IPS-18a (cell line): Measurements from ENCODE around the gene ENOPH1.
"Not testable (repeated sequence)": the region's sequence is repeated elsewhere in the genome, so short reads cannot be mapped to it uniquely, and the experiment has no call there.

ENCODE experiments used
- H3K27ac ChIP-seq: one replicate; pipeline ENCODE4 v1.5.1; 2013; ENCODE audit warnings: low read length
- H3K27me3 ChIP-seq: one replicate; pipeline ENCODE4 v1.6.1; 2013; ENCODE audit warnings: mild to moderate bottlenecking, low read length; ENCODE audit not compliant: control insufficient read depth, insufficient read depth
- H3K36me3 ChIP-seq: one replicate; pipeline ENCODE4 v1.6.1; 2013; ENCODE audit warnings: low read depth, low read length; ENCODE audit not compliant: control insufficient read depth
- H3K4me1 ChIP-seq: one replicate; pipeline ENCODE4 v1.6.1; 2013; ENCODE audit warnings: low read depth, low read length; ENCODE audit not compliant: control insufficient read depth
- H3K4me3 ChIP-seq: one replicate; pipeline ENCODE4 v1.5.1; 2013; ENCODE audit warnings: low read length
- H3K9ac ChIP-seq: one replicate; pipeline ENCODE4 v1.6.1; 2013; ENCODE audit warnings: mild to moderate bottlenecking, low read length, moderate library complexity
- H3K9me3 ChIP-seq: one replicate; pipeline ENCODE4 v1.6.1; 2013; ENCODE audit warnings: low read depth, low read length; ENCODE audit not compliant: control insufficient read depth

Gene ENOPH1

GRCh38 chr4:82477469-82477868 lies 47.1 kb downstream of the ENOPH1 start:
- not testable (repeated sequence) for H3K4me3 ChIP-seq, H3K36me3 ChIP-seq, H3K4me1 ChIP-seq

GRCh38 chr4:82479562-82479961 lies 49.2 kb downstream of the ENOPH1 start:
- H3K36me3 ChIP-seq, result no peaks in the 10 kb centered on the region
- no peak overlapping the region for H3K27ac ChIP-seq
- peaks cover 5% of the 10 kb centered on the region for H3K4me1 ChIP-seq
- H3K9ac ChIP-seq, result no peak overlapping the region
- no peak overlapping the region for H3K4me3 ChIP-seq
- no peaks in the 10 kb centered on the region for H3K9me3 ChIP-seq
- H3K27me3 ChIP-seq, result no peaks in the 10 kb centered on the region

More at GRCh38 chr4:82477469-82477868, 47.1 kb downstream of the ENOPH1 start:
- H3K27me3 ChIP-seq, H3K9ac ChIP-seq, H3K27ac ChIP-seq, H3K9me3 ChIP-seq: not testable (repeated sequence)

- Histone ChIP-seq H3K36me3 (no peaks in the 10 kb centered on the region), H3K9ac (no peak overlapping the region), H3K9me3 (no peaks in the 10 kb centered on the region), H3K27me3 (no peaks in the 10 kb centered on the region), H3K4me3 (no peak overlapping the region), H3K27ac (no peak overlapping the region), H3K4me1 (no peaks in the 10 kb centered on the region)
Measured at GRCh38 chr4:82480771-82481505, 50.5 kb downstream of the ENOPH1 start.

GRCh38 chr4:82481506-82481840 lies 51.1 kb downstream of the ENOPH1 start:
- H3K4me3 ChIP-seq, result no peak overlapping the region

DNA sequence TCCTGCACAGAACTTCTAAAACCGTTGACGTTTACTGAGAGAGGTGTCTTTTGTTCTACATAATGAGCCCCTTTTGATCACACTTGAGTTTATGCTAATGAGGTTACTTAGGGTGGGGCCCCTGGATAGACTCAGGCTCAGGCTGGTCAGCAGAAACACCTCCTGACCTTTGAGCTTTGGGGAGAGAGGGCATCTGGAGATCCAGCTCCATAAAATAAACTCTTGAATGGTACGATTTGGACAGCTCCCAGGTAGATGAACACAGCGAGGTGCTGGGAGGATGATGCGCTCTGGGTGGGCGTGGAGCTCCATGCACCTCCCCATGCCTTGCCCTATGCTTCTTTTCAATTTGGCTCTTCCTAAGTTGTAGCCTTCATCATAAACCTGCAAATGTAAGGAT lies 52.0 kb downstream of the ENOPH1 start:
- Histone ChIP-seq H3K27ac (no peak overlapping the region), H3K4me3 (no peak overlapping the region), H3K27me3 (no peaks in the 10 kb centered on the region), H3K9ac (no peak overlapping the region), H3K9me3 (no peaks in the 10 kb centered on the region), H3K4me1 (no peaks in the 10 kb centered on the region), H3K36me3 (no peaks in the 10 kb centered on the region)

More at GRCh38 chr4:82481506-82481840, 51.1 kb downstream of the ENOPH1 start:
- H3K27ac ChIP-seq, result no peak overlapping the region
- no peak overlapping the region for H3K9ac ChIP-seq
- H3K36me3 ChIP-seq, result no peaks in the 10 kb centered on the region
- H3K27me3 ChIP-seq, result no peaks in the 10 kb centered on the region
- H3K4me1 ChIP-seq, result no peaks in the 10 kb centered on the region
- no peaks in the 10 kb centered on the region for H3K9me3 ChIP-seq

DNA sequence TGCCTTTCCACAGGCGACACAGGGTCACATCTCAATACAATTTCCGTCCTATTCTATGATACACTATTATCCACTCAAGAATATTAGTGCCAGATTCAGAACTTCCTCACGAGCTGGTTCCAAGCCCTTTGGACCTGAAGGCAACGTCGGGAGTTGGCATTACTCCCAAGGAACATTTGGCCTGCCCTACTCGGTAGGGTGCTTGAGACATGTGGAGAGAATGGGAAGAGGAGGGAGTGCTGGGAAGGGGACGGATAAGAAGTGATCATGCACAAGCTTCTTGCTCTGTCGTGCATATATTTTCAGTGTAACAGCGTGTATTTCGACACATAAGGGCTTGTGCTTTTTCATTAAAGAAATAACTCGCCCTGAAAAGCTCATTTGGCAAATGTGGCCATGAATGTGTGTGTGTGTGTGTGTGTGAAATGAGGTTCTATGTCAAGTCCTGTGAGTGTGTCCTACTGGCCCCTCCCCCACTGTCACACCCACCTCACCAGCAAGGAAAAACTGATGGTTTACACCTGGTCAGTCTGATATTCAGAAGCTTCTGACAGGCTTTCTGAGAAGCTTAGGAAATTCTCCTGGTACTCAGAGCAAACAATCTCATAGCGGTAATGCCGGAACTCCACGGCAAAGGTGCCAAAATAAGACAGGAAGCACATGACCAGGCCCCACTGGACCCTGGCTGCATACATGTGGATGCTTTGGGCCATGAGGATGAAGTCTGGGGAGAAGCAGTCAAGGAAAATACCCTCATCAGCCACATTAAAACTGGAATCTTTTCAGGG lies 54.8 kb downstream of the ENOPH1 start:
- H3K36me3 ChIP-seq, result no peaks in the 10 kb centered on the region
- no peak overlapping the region for H3K9ac ChIP-seq
- H3K27ac ChIP-seq, result no peak overlapping the region
- no peaks in the 10 kb centered on the region for H3K4me1 ChIP-seq
- H3K27me3 ChIP-seq, result no peaks in the 10 kb centered on the region
- no peak overlapping the region for H3K4me3 ChIP-seq
- no peaks in the 10 kb centered on the region for H3K9me3 ChIP-seq

GRCh38 chr4:82489076-82489475 lies 58.7 kb downstream of the ENOPH1 start:
- Histone ChIP-seq H3K27ac (no peak overlapping the region), H3K4me3 (no peak overlapping the region), H3K9ac (no peak overlapping the region), H3K4me1 (no peaks in the 10 kb centered on the region), H3K9me3 (no peaks in the 10 kb centered on the region), H3K27me3 (no peaks in the 10 kb centered on the region), H3K36me3 (no peaks in the 10 kb centered on the region)

- Histone ChIP-seq H3K9me3 (no peaks in the 10 kb centered on the region), H3K4me1 (no peaks in the 10 kb centered on the region), H3K9ac (no peak overlapping the region), H3K27me3 (no peaks in the 10 kb centered on the region), H3K27ac (no peak overlapping the region), H3K36me3 (no peaks in the 10 kb centered on the region), H3K4me3 (no peak overlapping the region)
Measured at GRCh38 chr4:82489987-82490386, 59.6 kb downstream of the ENOPH1 start.

GRCh38 chr4:82491251-82491960 lies 61.0 kb downstream of the ENOPH1 start:
- Histone ChIP-seq H3K27ac (no peak overlapping the region), H3K36me3 (no peaks in the 10 kb centered on the region), H3K4me3 (no peak overlapping the region)

DNA sequence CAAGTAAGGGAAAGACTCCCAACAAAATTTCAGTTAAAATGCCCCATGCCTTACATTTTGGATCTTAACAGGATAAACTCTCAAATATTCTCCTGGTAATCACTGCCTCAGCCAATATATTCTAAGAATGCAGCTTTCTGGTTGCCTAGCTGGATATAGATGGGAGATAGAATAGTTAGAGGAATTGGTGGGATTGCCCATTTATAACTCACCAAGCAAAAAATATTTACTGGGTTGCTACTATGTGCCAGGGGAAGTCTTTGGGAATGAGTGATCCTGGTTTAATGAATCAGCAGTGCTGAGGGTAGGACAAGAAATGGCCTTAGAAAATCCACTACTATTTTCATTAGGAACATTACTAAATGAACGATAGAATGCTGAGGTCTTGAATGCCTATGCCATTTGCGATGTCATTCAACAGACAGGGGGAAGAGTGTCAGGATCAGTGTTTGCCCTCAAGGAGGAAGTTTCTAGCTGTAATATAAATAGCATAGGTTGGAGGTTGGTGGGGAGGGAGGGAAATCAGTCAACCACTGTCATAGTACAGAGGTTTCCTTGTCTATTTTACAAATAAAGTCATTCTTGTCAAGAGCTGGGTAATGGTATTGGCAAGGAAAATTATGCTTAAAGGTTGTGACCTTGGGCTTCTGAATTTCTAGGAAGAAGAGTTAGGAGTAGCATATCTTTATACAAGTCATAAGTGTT lies 63.5 kb downstream of the ENOPH1 start:
- H3K4me3 ChIP-seq, result no peak overlapping the region
- no peaks in the 10 kb centered on the region for H3K9me3 ChIP-seq
- no peaks in the 10 kb centered on the region for H3K36me3 ChIP-seq
- no peak overlapping the region for H3K27ac ChIP-seq
- H3K27me3 ChIP-seq, result no peaks in the 10 kb centered on the region
- no peaks in the 10 kb centered on the region for H3K4me1 ChIP-seq
- H3K9ac ChIP-seq, result no peak overlapping the region

More at GRCh38 chr4:82491251-82491960, 61.0 kb downstream of the ENOPH1 start:
- no peak overlapping the region for H3K9ac ChIP-seq
- H3K9me3 ChIP-seq, result no peaks in the 10 kb centered on the region
- no peaks in the 10 kb centered on the region for H3K4me1 ChIP-seq
- H3K27me3 ChIP-seq, result no peaks in the 10 kb centered on the region

GRCh38 chr4:82495666-82496065 lies 65.3 kb downstream of the ENOPH1 start:
- Histone ChIP-seq H3K9ac (no peak overlapping the region), H3K27me3 (no peaks in the 10 kb centered on the region)

More at GRCh38 chr4:82495666-82496065, 65.3 kb downstream of the ENOPH1 start:
- Histone ChIP-seq H3K27ac (no peak overlapping the region), H3K4me1 (peaks cover 8% of the 10 kb centered on the region), H3K9me3 (no peaks in the 10 kb centered on the region), H3K36me3 (no peaks in the 10 kb centered on the region), H3K4me3 (no peak overlapping the region)
